Right lobe of liver (tissue), 4 donors: Measurements from ENCODE around the gene ESYT1.

ENCODE experiments used
- CTCF ChIP-seq, 4 donors: fragments of 200-600 bp in 3 of 4; fragments of 450-650 bp in 1 of 4; IDR thresholded peaks; one replicate each; pipeline versions ENCODE4 v1.5.1 to v1.8.0; 2016 to 2022; ENCODE audit warnings: antibody characterized with exemption in 4 of 4, mild to moderate bottlenecking in 2 of 4
- POLR2A ChIP-seq: fragments of 450-650 bp; IDR thresholded peaks from one replicate; pipeline ENCODE4 v1.6.1; 2017; ENCODE audit warnings: antibody characterized with exemption, mild to moderate bottlenecking
- donor health status: DM: no; HTN: no; CAD: no.
- donor health status: DM: no; HTN: no; CAD: no.
- donor health status: DM: no; HTN: yes; CAD: no.

- TF ChIP-seq CTCF (IDR thresholded peaks at IDR 0.05) (no peak), POLR2A (no peak)
Measured at GRCh38 chr12:56129942-56130495, 2.0 kb downstream of the ESYT1 start.
